Stimulated activated CD8-positive, alpha-beta memory T cell treated with anti-CD3 and anti-CD28 coated beads, Interleukin-12 subunit alpha, Interleukin-12 subunit beta, amount 100 ng/mL, for 1 hour (primary cell): ENCODE data around the gene PRSS23.
"Not testable (repeated sequence)": the region's sequence is repeated elsewhere in the genome, so short reads cannot be mapped to it uniquely, and the experiment has no call there.

ENCODE experiments used
- DNase-seq: peaks from one replicate; pipeline ENCODE4 v3.0.0-alpha.2; 2020; ENCODE audit warnings: low read depth

Gene PRSS23

GRCh38 chr11:86800076-86800959 is at the start of gene PRSS23:
Gene PRSS23, plus strand, starts transcription at chr11:86800542. Its CDS starts 7,102 bp downstream, at chr11:86807644.
- DNase-seq: no peak

- DNase-seq: no peak
Observed at GRCh38 chr11:86753459-86753858, 46.9 kb upstream of the PRSS23 start.

- no peak for DNase-seq
Observed at GRCh38 chr11:86755146-86755545, 45.2 kb upstream of the PRSS23 start.

GRCh38 chr11:86758171-86758570 is 42.2 kb upstream of the PRSS23 start:
- no peak for DNase-seq

- DNase-seq: no peak
Observed at GRCh38 chr11:86760577-86760976, 39.8 kb upstream of the PRSS23 start.

- DNase-seq: no peak
Observed at GRCh38 chr11:86761978-86762377, 38.4 kb upstream of the PRSS23 start.

- DNase-seq: no peak
Observed at GRCh38 chr11:86765203-86765602, 35.1 kb upstream of the PRSS23 start.

GRCh38 chr11:86765878-86766277 is 34.5 kb upstream of the PRSS23 start:
- DNase-seq: no peak

- no peak for DNase-seq
Observed at GRCh38 chr11:86769219-86769618, 31.1 kb upstream of the PRSS23 start.

GRCh38 chr11:86770473-86771027 is 29.8 kb upstream of the PRSS23 start:
- DNase-seq: not testable (repeated sequence)

GRCh38 chr11:86772999-86773398 is 27.3 kb upstream of the PRSS23 start:
- no peak for DNase-seq

- no peak for DNase-seq
Observed at GRCh38 chr11:86773513-86774252, 26.7 kb upstream of the PRSS23 start.

- DNase-seq: no peak
Observed at GRCh38 chr11:86774417-86774816, 25.9 kb upstream of the PRSS23 start.

- no peak for DNase-seq
Observed at GRCh38 chr11:86775361-86775760, 25.0 kb upstream of the PRSS23 start.

GRCh38 chr11:86781546-86781945 is 18.8 kb upstream of the PRSS23 start:
- DNase-seq: no peak

GRCh38 chr11:86782742-86783141 is 17.6 kb upstream of the PRSS23 start:
- DNase-seq: no peak

- DNase-seq: no peak
Observed at GRCh38 chr11:86783661-86784060, 16.7 kb upstream of the PRSS23 start.

- no peak for DNase-seq
Observed at GRCh38 chr11:86784241-86784681, 16.1 kb upstream of the PRSS23 start.

- no peak for DNase-seq
Observed at GRCh38 chr11:86785576-86785975, 14.8 kb upstream of the PRSS23 start.

GRCh38 chr11:86787018-86787536 is 13.3 kb upstream of the PRSS23 start:
- no peak for DNase-seq

- no peak for DNase-seq
Observed at GRCh38 chr11:86787656-86788055, 12.7 kb upstream of the PRSS23 start.

GRCh38 chr11:86790195-86790725 is 10.1 kb upstream of the PRSS23 start:
- DNase-seq: no peak
